GM15510 (cell line): Measurements from ENCODE around the gene ROPN1.
A peak's percentile ranks its signal among the peaks of the same experiment; 100 is the strongest.

Experiments used
- POLR2A ChIP-seq: IDR thresholded peaks from 3 replicates; pipeline ENCODE4 v1.6.1; 2011; ENCODE audit warnings: borderline replicate concordance; ENCODE audit not compliant: insufficient read length; ENCODE audit errors: extremely low read depth

The ROPN1 gene

DNA sequence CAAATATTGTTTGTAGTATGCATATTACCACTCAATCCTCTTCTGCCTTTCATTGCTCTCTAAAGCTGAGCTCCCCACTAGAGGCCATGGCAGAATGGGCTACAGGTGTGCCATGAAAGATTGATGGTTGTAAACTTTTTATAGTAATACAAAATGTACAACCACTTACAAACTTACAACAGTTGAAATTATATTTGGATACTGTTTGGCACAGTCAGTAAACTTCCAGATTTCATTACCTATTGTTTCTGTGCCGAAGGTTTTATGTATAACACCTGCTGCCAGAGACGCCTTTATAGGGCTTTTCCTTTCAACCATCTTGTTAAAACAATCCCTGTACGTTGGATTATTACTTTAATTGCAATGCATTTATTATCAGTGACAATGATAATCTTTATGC, 7.0 kb downstream of the ROPN1 start:
- no peak for TF ChIP-seq POLR2A

DNA sequence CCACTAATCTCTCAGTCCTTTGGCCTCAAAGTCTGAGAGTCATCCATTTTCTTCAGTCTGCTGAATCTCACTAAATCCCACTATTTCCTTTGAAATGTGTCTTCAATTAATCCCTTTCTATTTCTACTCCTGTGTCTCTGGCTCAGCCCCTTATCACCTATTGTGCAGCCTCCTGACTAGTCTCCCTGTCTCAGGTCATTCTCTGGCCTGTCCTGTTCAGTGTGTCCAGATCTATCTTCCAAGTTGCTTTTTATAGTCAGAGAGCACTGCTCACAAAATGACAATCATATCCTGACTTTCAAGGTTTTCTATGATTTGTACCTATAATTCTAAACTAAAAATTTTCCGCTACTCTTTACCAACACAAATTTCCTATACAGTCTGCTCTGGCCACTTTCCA, 7.6 kb downstream of the ROPN1 start:
- no peak for TF ChIP-seq POLR2A

- TF ChIP-seq POLR2A, result no peak
Observed at GRCh38 chr3:123980539-123980938, 11.4 kb downstream of the ROPN1 start.

DNA sequence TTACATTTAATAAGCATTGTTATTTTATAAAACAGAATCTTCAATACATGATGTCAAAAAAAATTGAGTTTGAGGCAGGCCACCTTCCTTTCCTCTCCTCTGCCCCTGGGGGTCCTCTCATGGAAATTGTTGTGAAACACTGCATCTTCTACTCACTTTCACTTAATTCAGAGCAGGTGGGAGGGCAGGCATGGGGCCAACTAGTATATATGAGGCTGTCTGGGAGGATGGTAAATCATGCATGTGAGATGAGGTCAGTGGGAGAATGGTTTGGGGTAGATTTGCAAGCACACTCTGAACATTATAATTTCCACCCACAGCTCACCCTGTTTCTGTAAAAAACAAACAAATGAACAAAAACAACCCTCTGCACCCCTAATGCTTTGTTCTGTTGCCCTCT, 20.5 kb downstream of the ROPN1 start:
- TF ChIP-seq POLR2A, result no peak

GRCh38 chr3:123961508-123961856, 30.4 kb downstream of the ROPN1 start:
- TF ChIP-seq POLR2A, result no peak

DNA sequence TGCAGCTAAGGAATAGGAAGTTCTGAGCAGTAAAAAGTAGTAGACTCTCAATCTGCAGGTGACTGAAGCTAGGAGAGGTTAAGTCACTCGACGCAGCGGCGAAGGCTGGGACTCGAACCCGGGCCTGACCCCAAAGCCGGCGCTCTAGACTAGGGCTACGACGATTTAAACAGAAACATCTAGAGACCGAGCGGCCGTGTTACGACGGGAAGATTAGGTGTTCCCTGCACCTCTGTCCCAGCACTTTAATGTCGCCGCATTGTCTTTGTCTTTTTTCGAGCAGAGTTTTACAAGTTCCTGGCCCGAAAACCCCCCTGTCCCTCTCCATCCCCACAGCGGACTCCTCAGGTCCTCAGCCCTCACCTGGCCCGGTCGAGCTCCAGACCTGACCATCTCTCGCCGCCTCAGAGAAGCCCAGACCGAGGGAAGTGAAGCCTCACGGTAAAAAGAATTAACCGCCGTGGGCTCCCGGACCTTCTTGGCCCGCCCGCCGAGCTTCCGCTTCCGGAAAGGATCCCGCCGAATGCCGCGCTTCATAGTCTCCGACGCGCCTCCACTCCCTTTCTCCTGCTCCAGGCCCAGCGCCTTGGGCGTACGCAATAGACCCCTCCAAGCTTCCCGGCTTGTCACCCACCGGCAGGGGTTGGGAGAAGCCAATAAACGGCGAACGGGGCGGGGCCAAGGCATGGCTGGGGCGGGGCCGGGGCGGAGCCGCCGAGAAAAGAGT, 31.0 kb downstream of the ROPN1 start, which contains the start of gene CCDC14:
TSS of gene CCDC14 (minus strand) at position 449 of the 727 bp plus-strand sequence. CDS start at position 393, 56 bp downstream.
- TF ChIP-seq POLR2A, result peak; percentile 60

GRCh38 chr3:123953735-123954134, 38.2 kb downstream of the ROPN1 start:
- TF ChIP-seq POLR2A, result no peak

- TF ChIP-seq POLR2A, result no peak
Observed at GRCh38 chr3:123952844-123953520, 38.9 kb downstream of the ROPN1 start.

DNA sequence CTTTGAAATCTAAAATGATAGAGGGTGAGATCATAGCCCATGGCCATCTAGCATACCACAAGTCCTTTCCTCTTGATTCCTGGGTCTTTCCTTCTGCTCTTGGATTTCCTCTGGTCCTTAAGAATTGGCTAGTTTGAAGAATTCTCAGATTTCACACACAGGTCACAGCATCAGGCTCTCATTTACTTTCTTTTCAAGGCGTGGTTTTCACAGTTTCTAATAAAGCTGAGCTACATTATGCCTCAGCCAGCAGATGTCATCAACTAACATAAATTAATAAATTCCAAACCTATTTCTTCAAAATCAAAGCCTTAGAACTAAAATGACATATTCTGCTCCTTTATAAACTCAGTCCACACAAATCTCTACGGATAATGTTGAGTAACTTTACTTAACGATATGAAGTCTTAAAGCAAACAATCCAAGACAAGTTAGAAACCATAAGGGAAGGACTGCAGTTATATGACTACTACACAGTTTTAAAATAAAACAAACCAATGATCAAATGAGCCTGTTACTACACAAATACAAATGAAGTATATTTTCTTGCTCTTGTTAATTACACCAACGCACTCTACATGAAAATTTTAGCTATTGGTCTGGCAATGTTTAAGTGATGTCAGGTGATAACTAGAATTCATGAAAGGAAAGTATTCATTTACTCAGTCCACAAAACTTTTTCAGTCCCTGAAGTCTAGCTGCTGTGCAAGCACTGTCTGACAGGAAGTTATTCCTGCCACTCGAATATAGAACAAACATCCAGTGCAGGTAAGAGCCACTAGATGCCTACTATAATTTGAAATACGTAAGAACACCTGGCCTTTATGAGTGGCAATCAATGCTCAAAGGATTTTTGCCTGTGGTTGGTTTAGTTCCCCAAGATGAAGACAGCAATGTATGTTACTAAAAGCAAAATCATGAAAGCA, 40.1 kb downstream of the ROPN1 start:
- TF ChIP-seq POLR2A, result no peak

DNA sequence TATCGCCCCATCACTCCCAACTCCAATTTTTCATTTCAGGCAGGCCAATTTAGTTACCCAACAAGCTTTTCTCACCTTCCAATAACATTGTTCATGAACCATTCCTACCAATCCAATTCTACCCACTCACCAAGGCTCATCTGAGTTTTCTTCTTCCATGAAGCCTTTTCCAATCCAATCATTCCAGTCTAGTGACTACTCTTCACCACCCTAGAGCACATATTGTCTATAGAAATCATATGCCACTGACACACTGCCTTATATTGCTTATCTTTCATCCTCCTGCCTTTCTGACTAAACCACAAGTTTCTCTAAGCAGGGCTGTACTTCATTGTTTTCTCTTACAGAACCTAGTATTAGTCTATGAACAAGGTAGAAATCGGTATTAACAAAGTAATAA, 42.3 kb downstream of the ROPN1 start:
- no peak for TF ChIP-seq POLR2A

- TF ChIP-seq POLR2A, result no peak
Observed at GRCh38 chr3:123948449-123948848, 43.5 kb downstream of the ROPN1 start.

DNA sequence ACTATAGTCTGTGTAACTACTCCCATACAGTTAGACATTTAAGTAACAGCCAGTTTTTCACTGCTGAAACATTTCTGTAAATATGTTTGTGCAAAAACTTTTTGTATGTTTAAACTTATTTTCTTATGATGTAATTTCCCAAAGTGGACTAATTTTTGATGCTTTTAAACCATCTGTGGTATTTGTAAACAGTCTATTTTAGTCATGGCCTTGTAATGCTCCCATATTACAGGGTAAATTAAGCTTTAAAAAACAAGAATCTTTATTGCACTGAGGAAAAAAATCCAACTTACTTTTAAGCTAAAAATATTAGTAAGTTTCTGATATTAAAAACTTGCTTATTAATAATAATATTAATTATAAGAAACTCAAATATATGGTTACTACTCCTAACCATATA, 44.4 kb downstream of the ROPN1 start:
- no peak for TF ChIP-seq POLR2A

DNA sequence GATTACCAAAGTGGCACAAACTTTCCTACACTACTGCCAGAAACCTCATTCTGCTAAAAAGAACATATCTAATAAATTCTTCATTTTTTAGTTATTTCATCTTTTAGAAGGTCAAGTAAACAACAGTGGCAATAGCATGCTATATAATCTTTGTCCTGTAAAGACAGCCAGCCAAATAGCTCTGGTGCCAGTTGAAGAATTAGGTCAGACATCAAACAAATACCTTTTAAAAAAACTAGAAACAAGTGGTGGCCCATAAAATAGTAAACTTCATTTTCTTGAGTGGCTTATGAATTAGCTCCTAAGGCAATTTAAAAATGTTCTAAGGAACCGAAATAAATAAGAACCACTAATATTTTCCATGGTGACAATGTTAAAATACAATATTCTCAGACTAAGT, 50.4 kb downstream of the ROPN1 start:
- TF ChIP-seq POLR2A, result no peak

DNA sequence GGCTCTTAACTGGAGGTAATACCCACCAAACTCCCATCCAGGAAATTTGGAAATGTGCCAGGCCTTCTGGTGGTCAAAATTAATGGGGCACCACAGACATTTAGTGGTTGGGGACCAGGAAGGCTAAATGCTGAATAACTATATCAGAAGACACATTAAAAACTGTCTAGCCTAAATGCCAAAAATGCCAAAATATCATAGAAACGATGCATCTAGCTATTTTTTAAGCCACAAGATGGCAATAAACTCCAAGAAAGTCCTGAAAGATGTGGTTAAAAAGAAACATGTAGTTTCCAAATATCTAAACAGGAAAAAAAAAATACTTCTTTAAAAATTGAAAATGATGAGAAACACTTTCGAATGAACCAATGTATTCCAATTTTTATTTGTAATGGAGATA, 50.8 kb downstream of the ROPN1 start:
- no peak for TF ChIP-seq POLR2A

- no peak for TF ChIP-seq POLR2A
Observed at GRCh38 chr3:123939706-123940105, 52.2 kb downstream of the ROPN1 start.
